ENCODE measurements around the gene ZNF618.

ZNF618 gene

DNA sequence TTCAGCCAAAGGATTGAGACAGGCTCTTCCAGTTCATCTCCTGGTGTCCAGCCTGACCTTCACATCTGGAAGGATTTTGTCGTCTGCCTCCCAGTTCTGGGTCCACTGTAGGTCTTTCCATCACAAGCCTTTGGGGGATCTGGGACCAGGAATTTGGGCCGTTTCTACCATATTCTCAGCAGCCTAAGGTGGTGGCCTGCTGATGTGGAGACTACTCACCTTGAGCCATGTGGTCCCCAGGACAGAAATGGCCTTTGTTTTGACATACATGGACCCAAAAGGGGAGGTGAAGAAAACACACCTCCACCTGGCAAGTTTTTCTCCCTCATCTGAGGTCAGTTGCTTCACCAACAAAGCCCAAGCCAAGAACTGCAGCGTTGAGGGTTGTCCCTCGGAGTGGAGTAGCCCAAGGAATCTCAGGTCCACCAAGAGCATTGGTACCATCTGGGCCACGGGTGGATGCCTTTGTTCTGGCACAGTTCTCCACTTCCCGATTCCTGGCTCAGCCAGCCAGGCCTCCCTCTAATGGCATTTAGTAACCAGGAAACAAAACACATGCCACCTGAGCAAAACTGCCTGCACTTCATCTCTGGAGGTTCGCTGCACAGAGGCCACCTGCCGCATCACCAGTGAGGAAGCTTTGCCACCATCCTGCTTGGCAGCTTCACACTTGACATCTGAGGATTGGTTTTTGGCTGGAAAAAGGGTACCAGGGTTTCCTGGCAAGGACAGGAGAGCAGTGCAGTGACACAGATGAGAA is 177.3 kb downstream of the ZNF618 start:
- ChIA-PET POLR2A (no interaction called here), CTCF (interaction anchor here (0.8 kb wide), 1 partner anchor 8 kb away, joined by 3 read pairs; no protein-coding TSS in a partner anchor)
- no peak for DNase-seq (ENCODE audit: extremely low spot score)
- TF ChIP-seq, protein P1, sequence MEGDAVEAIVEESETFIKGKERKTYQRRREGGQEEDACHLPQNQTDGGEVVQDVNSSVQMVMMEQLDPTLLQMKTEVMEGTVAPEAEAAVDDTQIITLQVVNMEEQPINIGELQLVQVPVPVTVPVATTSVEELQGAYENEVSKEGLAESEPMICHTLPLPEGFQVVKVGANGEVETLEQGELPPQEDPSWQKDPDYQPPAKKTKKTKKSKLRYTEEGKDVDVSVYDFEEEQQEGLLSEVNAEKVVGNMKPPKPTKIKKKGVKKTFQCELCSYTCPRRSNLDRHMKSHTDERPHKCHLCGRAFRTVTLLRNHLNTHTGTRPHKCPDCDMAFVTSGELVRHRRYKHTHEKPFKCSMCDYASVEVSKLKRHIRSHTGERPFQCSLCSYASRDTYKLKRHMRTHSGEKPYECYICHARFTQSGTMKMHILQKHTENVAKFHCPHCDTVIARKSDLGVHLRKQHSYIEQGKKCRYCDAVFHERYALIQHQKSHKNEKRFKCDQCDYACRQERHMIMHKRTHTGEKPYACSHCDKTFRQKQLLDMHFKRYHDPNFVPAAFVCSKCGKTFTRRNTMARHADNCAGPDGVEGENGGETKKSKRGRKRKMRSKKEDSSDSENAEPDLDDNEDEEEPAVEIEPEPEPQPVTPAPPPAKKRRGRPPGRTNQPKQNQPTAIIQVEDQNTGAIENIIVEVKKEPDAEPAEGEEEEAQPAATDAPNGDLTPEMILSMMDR (IDR thresholded peaks at IDR 0.05; ENCODE audit: control extremely low read depth, extremely low read depth, low read depth, missing control alignments): no peak

DNA sequence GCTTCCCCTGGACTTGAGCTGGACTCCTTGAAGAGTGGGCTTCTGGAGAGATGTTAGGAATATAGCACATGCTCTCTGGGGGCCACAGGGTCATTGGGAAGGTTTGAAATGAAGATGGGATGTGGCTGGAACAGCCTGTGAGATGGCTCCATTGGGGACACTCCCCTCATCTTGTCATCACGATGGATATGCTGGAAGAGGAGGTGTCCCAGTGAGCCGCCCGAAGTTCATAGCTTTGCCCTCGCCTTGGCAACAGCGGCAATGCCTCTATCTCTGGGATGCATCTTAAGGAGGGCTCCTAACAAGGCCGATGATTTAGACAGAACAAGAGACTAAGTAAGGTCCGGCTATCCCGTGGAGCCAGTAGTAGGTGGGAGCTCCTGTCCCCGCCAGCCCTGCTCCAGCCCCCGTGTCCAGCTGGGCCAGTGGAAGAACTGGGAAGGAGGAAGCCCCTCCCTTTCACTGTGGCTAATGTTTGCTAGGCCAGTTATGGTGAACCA is 178.1 kb downstream of the ZNF618 start:
- CTCF ChIA-PET: interaction anchor here (0.8 kb wide), 1 partner anchor 9 kb away, joined by 3 read pairs; no protein-coding TSS in a partner anchor
- POLR2A ChIA-PET: no interaction called here
- DNase-seq (ENCODE audit: extremely low spot score): no peak
- TF ChIP-seq, protein P1 (IDR thresholded peaks at IDR 0.05; ENCODE audit: control extremely low read depth, extremely low read depth, low read depth, missing control alignments): no peak

DNA sequence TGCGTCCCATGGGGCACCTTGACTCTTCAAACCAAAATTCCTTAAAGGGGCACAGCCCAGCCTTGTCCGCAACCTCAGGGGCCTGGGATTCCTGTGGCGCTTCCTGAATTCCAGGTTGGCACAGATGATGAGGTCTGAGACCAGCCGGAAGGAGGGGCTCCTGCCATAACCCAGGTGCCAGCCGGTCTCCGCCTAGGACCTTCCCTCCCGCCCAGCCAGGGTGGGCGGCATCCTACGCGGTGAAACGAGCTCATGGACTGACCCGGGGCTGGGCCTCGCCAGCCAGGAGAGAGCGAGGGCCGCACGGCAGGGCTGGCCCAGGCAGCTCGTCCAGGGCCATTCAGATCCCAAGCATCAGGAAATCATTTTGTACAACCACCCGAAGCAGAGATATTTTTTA is 179.0 kb downstream of the ZNF618 start:
- POLR2A ChIA-PET: no interaction called here
- CTCF ChIA-PET: no interaction called here
- TF ChIP-seq, protein P1 (IDR thresholded peaks at IDR 0.05; ENCODE audit: control extremely low read depth, extremely low read depth, low read depth, missing control alignments): no peak

DNA sequence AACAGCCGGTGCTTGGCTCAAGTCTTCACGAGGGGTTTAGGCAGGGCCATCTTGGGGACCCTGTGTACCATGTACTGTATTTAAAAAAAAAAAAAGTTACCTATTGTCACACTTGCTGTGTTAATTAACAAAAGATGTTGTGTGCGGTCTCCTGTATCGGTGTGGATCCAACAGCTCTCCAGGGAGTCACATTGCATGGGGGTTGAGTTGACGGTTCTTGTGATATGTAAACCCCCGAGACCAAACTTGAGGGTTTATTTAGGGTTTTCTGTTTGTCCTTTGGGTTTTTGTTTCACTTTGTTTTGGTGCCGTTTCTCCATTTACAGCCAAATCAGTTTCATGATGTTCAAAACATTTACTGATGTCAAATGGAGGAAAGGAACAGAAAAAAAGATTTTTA is 179.8 kb downstream of the ZNF618 start:
- no peak for DNase-seq (ENCODE audit: extremely low spot score)
- ChIA-PET CTCF (interaction anchor here (0.9 kb wide), 1 partner anchor 235 kb away, joined by 4 read pairs; no protein-coding TSS in a partner anchor), POLR2A (no interaction called here)
- TF ChIP-seq, protein P1 (IDR thresholded peaks at IDR 0.05; ENCODE audit: control extremely low read depth, extremely low read depth, low read depth, missing control alignments): no peak

More for the DNA sequence above, 179.0 kb downstream of the ZNF618 start:
- no peak for DNase-seq (ENCODE audit: extremely low spot score)

DNA sequence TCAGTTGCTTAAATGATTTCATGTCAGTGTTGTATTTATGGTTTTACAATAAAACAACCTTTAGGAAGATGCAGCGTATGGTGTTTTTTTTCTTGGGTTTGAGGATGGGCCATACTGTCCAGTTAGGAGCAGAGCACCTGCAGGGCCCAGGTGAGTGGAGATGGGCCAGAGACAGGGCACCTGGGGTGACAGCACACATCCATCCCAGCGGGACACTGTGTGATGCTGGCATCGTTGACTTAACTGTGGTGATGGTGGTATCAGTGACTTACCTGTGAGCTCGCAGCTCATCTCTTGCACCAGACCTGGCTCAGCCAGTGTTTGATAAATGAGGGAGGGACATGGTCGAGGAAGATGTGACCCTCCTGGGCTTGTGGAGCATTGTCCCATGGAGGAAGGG is 180.4 kb downstream of the ZNF618 start:
- POLR2A ChIA-PET: no interaction called here
- CTCF ChIA-PET: interaction anchor here (0.9 kb wide), 1 partner anchor 234 kb away, joined by 4 read pairs; no protein-coding TSS in a partner anchor
- TF ChIP-seq, protein P1 (IDR thresholded peaks at IDR 0.05; ENCODE audit: control extremely low read depth, extremely low read depth, low read depth, missing control alignments): no peak
- DNase-seq (ENCODE audit: extremely low spot score): no peak

DNA sequence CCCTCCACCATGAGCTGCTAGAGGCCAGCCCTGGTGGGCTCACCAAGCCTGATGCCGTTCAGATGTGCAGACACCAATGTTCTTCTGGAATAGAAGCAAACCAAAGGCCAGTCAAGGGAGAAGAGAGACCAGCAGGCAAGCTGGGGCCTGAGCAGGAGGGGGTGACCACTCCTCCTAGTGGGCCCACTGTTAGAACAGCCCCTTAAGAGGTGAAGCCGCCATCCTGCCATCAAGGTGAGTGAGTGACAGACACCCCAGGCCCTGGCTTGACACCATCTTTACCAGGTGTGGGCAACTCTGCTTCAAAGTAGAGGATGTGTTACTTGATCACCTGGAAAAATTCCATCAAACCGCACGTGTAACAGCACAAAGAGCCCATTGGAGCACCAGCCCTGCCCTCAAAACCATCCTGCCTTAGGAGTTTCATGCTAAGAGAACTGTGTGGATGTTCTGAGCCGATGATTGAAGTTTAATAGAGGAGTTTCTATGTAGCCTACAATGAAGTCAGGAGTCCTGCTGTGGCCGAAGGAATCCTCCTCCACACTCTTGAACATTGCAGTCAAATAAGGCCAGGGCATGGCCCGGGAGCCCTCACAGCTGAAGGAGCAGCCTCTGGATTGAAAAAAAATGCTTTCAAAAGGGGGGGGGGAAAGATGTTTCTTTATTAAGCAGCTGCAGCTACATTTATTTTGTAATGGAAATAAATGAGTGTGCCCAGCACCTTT is 181.2 kb downstream of the ZNF618 start:
- no peak for DNase-seq (ENCODE audit: extremely low spot score)
- TF ChIP-seq, protein P1 (IDR thresholded peaks at IDR 0.05; ENCODE audit: control extremely low read depth, extremely low read depth, low read depth, missing control alignments): no peak
- POLR2A ChIA-PET: no interaction called here
- CTCF ChIA-PET: interaction anchor here (0.8 kb wide), 1 partner anchor 20 kb away, joined by 3 read pairs; no protein-coding TSS in a partner anchor
